BLaER1 treated with 17β-estradiol and CSF1 and Interleukin-3, amounts not matched to agents 10 nM and 100 nM (cell line): ENCODE measurements around the gene ATP6V0A1.
"Not testable (repeated sequence)": the region's sequence is repeated elsewhere in the genome, so short reads cannot be mapped to it uniquely, and the experiment has no call there.

Experiments
- H3K27ac ChIP-seq, 11 experiments: shearing (Covaris generic); formaldehyde crosslinking; 2 replicates each; pipeline ENCODE4 v1.8.1; 2022
- H3K27me3 ChIP-seq, 11 experiments: shearing (Covaris generic); formaldehyde crosslinking; 2 replicates each; pipeline ENCODE4 v1.8.1; 2022
- H3K36me3 ChIP-seq, 11 experiments: shearing (Covaris generic); formaldehyde crosslinking; 2 replicates each; pipeline ENCODE4 v1.8.1; 2022
- H3K4me1 ChIP-seq, 10 experiments: shearing (Covaris generic); formaldehyde crosslinking; 2 replicates each; pipeline ENCODE4 v1.8.1; 2022
- H3K4me2 ChIP-seq, 11 experiments: shearing (Covaris generic); formaldehyde crosslinking; 2 replicates each; pipeline ENCODE4 v1.8.1; 2022
- H3K4me3 ChIP-seq, 10 experiments: shearing (Covaris generic); formaldehyde crosslinking; 2 replicates each; pipeline ENCODE4 v1.8.1; 2022
- H3K9ac ChIP-seq, 11 experiments: shearing (Covaris generic); formaldehyde crosslinking; 2 replicates each; pipeline ENCODE4 v1.8.1; 2022
- H3K9me3 ChIP-seq, 11 experiments: shearing (Covaris generic); formaldehyde crosslinking; replicated peaks in 1 of 11; 2 replicates each; pipeline ENCODE4 v1.8.1; 2022
- H4K20me1 ChIP-seq, 11 experiments: shearing (Covaris generic); formaldehyde crosslinking; 2 replicates each; pipeline ENCODE4 v1.8.1; 2022
- Cebpa-rat ChIP-seq, 11 experiments: shearing (Covaris generic); IDR thresholded peaks; 2 replicates each; pipeline ENCODE4 v1.8.1; 2022

Gene ATP6V0A1

DNA sequence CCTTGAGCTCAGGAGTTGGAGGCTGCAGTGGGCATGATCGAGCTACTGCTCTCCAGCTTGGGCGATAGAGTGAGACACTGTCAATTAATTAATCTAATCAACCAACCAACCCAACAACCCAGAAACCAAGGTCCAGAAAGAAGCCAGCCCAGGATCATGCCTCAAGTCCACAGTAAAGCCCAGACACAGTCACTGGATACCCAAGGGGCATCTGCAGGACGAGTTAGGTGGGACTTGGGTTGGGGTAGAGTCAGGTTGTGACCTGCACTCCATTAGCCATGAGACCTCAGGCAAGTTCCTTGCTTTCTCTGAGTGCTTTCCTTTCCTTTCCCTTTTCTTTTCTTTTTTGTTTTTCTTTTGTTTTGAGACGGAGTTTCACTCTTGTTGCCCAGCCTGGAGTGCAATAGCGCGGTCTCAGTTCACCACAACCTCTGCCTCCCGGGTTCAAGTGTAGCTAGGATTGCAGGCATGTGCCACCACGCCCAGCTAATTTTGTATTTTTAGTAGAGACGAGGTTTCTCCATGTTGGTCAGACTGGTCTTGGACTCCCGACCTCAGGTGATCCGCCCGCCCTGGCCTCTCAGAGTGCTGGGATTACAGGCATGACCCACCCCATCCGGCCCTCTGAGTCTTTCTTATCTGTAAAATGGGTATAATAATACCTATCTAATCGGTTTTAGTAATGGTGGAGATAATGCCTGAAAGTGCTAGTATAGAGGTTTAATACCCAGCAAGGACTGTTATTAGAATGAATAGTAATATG is 90.5 kb downstream of the ATP6V0A1 start:
- Histone ChIP-seq H3K27me3 (peaks cover 0 to 15% (median 0%) of the 10 kb centered on the region in 11 experiments; a peak in 3 of 22 replicates), H3K4me2 (peak overlapping the region; percentile 86 to 95 (median 90)), H3K9ac (peak overlapping the region; percentile 33 to 75 (median 61); a peak in 18 of 22 replicates), H3K4me1 (peaks cover 27 to 38% (median 30%) of the 10 kb centered on the region in 10 experiments), H3K9me3 (no peaks in the 10 kb centered on the region), H3K4me3 (peak overlapping the region in 9 of 10 experiments; percentile 46 to 69 (median 56); a peak in 18 of 20 replicates), H3K36me3 (peaks cover 2 to 17% (median 9%) of the 10 kb centered on the region in 11 experiments; a peak in 16 of 22 replicates), H3K27ac (peak overlapping the region in 7 of 11 experiments; percentile 4 to 45 (median 36); a peak in 10 of 22 replicates), H4K20me1 (peaks cover 0 to 55% (median 33%) of the 10 kb centered on the region in 11 experiments; a peak in 17 of 22 replicates)
- TF ChIP-seq Cebpa-rat (IDR thresholded peaks at IDR 0.05): no peak

DNA sequence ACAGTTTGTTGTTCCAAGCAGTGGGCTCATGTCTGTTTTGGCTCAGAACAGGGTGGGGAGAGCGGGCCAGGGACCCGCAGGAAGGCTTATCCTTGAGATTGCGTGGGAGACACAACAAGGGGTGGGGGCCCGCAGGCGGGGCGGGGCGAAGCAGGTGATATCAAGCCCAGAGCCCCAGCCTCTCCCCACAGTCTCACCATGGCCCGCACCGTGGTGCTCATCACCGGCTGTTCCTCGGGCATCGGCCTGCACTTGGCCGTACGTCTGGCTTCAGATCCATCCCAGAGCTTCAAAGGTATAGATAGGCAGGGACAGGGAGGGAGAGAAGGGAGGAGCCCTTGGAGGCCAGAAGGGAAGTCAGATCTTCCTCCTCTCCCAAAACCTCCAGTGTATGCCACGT is 94.1 kb downstream of the ATP6V0A1 start, which contains the start of gene HSD17B1:
Gene HSD17B1 (plus strand): TSS at position 188 of the 400 bp plus-strand sequence. CDS start 11 bp downstream, at position 199.
- peak within 1 kb of the TSS; percentile 82 to 99 (median 94) for H3K4me2 ChIP-seq
- peaks cover 0 to 39% (median 19%) of the 10 kb centered on the region in 11 experiments; a peak in 16 of 22 replicates for H4K20me1 ChIP-seq
- H3K4me1 ChIP-seq: peaks cover 38 to 52% (median 42%) of the 10 kb centered on the region in 10 experiments
- not testable (repeated sequence) for H3K9me3 ChIP-seq, H3K36me3 ChIP-seq
- H3K9ac ChIP-seq: peak within 1 kb of the TSS; percentile 83 to 94 (median 91)
- peak within 1 kb of the TSS; percentile 67 to 98 (median 92) for H3K4me3 ChIP-seq
- peaks cover 0 to 15% (median 0%) of the 10 kb centered on the region in 11 experiments; a peak in 3 of 22 replicates for H3K27me3 ChIP-seq
- H3K27ac ChIP-seq: peak within 1 kb of the TSS in 8 of 11 experiments; percentile 87 to 93 (median 88); a peak in 14 of 22 replicates

GRCh38 chr17:42553161-42553818 is 94.6 kb downstream of the ATP6V0A1 start:
- no peak for TF ChIP-seq Cebpa-rat (IDR thresholded peaks at IDR 0.05)
- Histone ChIP-seq H3K27me3 (peaks cover 0 to 10% (median 0%) of the 10 kb centered on the region in 11 experiments; a peak in 3 of 22 replicates), H3K9me3 (no peaks in the 10 kb centered on the region), H3K36me3 (peaks cover 0 to 10% (median 0%) of the 10 kb centered on the region in 11 experiments; a peak in 6 of 22 replicates), H4K20me1 (peaks cover 0 to 34% (median 15%) of the 10 kb centered on the region in 11 experiments; a peak in 13 of 22 replicates), H3K4me2 (peak overlapping the region; percentile 82 to 99 (median 94)), H3K27ac (peak overlapping the region in 5 of 11 experiments; percentile 87 to 93 (median 89); a peak in 10 of 22 replicates), H3K4me1 (peaks cover 33 to 47% (median 37%) of the 10 kb centered on the region in 10 experiments), H3K4me3 (peak overlapping the region in 9 of 10 experiments; percentile 67 to 98 (median 92); a peak in 16 of 20 replicates), H3K9ac (peak overlapping the region; percentile 83 to 94 (median 91); a peak in 18 of 22 replicates)

DNA sequence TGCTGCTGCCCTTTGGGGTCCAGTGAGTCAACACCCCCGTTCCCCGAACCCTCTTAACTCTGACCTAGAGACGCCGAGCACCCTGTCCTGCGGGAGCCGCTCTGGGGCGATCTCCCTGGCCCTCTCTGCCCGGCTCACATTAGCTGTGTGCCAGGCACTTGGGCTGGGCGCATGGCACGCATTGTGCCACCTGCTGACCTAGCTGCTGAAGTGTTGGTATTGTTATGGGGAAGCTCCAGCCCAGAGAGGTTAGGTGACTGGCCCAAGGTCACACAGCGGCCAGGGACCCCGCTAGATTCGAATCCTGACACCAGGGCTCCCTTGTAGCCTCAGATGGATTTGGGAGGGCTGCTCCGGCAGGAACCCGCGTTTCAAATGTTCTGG is 95.2 kb downstream of the ATP6V0A1 start:
- Histone ChIP-seq H3K9me3 (no peaks in the 10 kb centered on the region), H3K4me1 (peaks cover 29 to 43% (median 33%) of the 10 kb centered on the region in 10 experiments), H3K27me3 (peaks cover 0 to 4% (median 0%) of the 10 kb centered on the region in 11 experiments; a peak in 2 of 22 replicates), H4K20me1 (peaks cover 0 to 31% (median 14%) of the 10 kb centered on the region in 11 experiments; a peak in 13 of 22 replicates), H3K36me3 (peaks cover 0 to 10% (median 0%) of the 10 kb centered on the region in 11 experiments; a peak in 6 of 22 replicates), H3K4me3 (peak overlapping the region; percentile 67 to 98 (median 92)), H3K4me2 (peak overlapping the region; percentile 82 to 99 (median 94)), H3K27ac (peak overlapping the region; percentile 74 to 93 (median 88)), H3K9ac (peak overlapping the region; percentile 83 to 94 (median 91))
- TF ChIP-seq Cebpa-rat (IDR thresholded peaks at IDR 0.05): no peak

- Histone ChIP-seq H4K20me1 (peaks cover 0 to 25% (median 9%) of the 10 kb centered on the region in 11 experiments; a peak in 11 of 22 replicates), H3K4me2 (peak overlapping the region; percentile 82 to 99 (median 94)), H3K9ac (peak overlapping the region; percentile 83 to 94 (median 91)), H3K27me3 (no peaks in the 10 kb centered on the region), H3K9me3 (no peaks in the 10 kb centered on the region), H3K27ac (peak overlapping the region; percentile 74 to 93 (median 88)), H3K4me1 (peaks cover 23 to 38% (median 27%) of the 10 kb centered on the region in 10 experiments), H3K4me3 (peak overlapping the region; percentile 67 to 98 (median 92)), H3K36me3 (peaks cover 0 to 10% (median 0%) of the 10 kb centered on the region in 11 experiments; a peak in 6 of 22 replicates)
- TF ChIP-seq Cebpa-rat (IDR thresholded peaks at IDR 0.05): no peak
Observed at GRCh38 chr17:42554250-42555121, 95.8 kb downstream of the ATP6V0A1 start.

GRCh38 chr17:42555122-42555622 is 96.5 kb downstream of the ATP6V0A1 start:
- Histone ChIP-seq H3K4me3 (peak overlapping the region; percentile 67 to 98 (median 92)), H4K20me1 (peaks cover 0 to 25% (median 9%) of the 10 kb centered on the region in 11 experiments; a peak in 11 of 22 replicates), H3K4me2 (peak overlapping the region; percentile 82 to 99 (median 94)), H3K9me3 (no peaks in the 10 kb centered on the region), H3K4me1 (peaks cover 23 to 38% (median 27%) of the 10 kb centered on the region in 10 experiments), H3K9ac (peak overlapping the region; percentile 83 to 94 (median 91)), H3K27me3 (no peaks in the 10 kb centered on the region), H3K27ac (peak overlapping the region; percentile 74 to 93 (median 88)), H3K36me3 (peaks cover 0 to 10% (median 0%) of the 10 kb centered on the region in 11 experiments; a peak in 6 of 22 replicates)
- no peak for TF ChIP-seq Cebpa-rat (IDR thresholded peaks at IDR 0.05)

DNA sequence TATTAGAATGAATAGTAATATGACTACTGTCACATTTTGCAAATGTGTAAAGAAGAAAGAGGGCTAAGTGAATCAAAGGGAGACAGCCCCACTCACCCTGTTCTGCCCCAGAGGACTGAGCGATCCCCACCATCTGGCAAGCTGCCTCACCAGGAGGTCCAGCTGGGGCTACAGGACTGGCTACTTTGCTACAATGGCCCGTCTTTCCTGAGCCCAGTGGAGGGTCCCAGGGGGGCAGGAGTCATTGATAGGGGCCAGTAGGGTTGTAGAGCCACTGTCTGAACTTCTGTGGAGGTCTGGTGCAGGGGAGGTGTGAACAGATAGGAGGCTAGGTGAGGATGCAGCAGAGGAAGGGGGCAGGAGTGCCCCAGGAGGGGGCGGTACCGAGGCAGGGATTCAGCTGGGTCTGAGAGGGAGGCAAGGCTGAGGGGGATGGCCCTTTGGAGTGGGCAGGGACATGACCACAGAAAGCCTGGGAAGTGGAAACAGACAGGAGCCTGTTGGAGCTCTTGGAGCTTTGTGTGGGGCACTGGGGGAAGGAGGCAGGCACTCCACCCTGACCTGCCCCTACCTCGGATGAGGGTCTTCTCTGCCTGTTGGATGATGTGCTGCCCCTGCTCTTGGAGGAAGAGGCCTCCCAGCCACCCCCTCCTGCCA is 97.4 kb downstream of the ATP6V0A1 start:
- H3K9me3 ChIP-seq, H3K27ac ChIP-seq, H3K4me3 ChIP-seq, H3K27me3 ChIP-seq, H3K36me3 ChIP-seq: not testable (repeated sequence)
- peak overlapping the region; percentile 82 to 99 (median 94); a peak in 20 of 22 replicates for H3K4me2 ChIP-seq
- peaks cover 23 to 35% (median 26%) of the 10 kb centered on the region in 10 experiments for H3K4me1 ChIP-seq
- peak overlapping the region in 3 of 11 experiments; percentile 87 to 92 (median 91); a peak in 4 of 22 replicates for H3K9ac ChIP-seq
- H4K20me1 ChIP-seq: peaks cover 0 to 22% (median 6%) of the 10 kb centered on the region in 11 experiments; a peak in 11 of 22 replicates
